A673 (cell line): ENCODE results near the gene METRNL. TPM values are rescaled to one million over a fixed set of nuclear protein-coding genes. Genes with fewer than 3 reads are reported as not detected.

Experiments
- BruUV-seq: library from RNA; stranded (reverse); fragments of 400-500 nt; replicated peaks from 2 replicates; lab custom pipeline; 2021; lab: Mats Ljungman, UMichigan
- CTCF ChIA-PET: fragments of 300-600 bp; sonication (Branson Sonifier 250); formaldehyde crosslinking; loops from one replicate; lab custom pipeline; 2022; ENCODE audit warnings: antibody characterized with exemption; lab: Charles Lee
- POLR2A ChIA-PET: fragments of 300-600 bp; sonication (Branson Sonifier 250); formaldehyde crosslinking; loops from one replicate; lab custom pipeline; 2022; ENCODE audit warnings: antibody characterized with exemption; ENCODE audit not compliant: low non-redundant PET; lab: Charles Lee
- DNase-seq: peaks from one replicate; pipeline ENCODE4 v3.0.0-alpha.2; 2015; ENCODE audit warnings: low spot score
- H3K27ac ChIP-seq: fragments of 200-600 bp; sonication (generic); 2 replicates; pipeline ENCODE4 v1.5.1; 2016; ENCODE audit warnings: mixed run types, low read depth, mild to moderate bottlenecking, mixed read lengths, antibody characterized with exemption, low read length; ENCODE audit not compliant: poor library complexity, severe bottlenecking
- H3K27me3 ChIP-seq: fragments of 200-600 bp; sonication (generic); replicated peaks from 2 replicates; pipeline ENCODE4 v1.6.1; 2017; ENCODE audit warnings: mixed run types, low read depth, mild to moderate bottlenecking, mixed read lengths, antibody characterized with exemption, low read length; ENCODE audit not compliant: insufficient read depth, poor library complexity
- H3K36me3 ChIP-seq: fragments of 200-600 bp; sonication (generic); 2 replicates; pipeline ENCODE4 v1.6.1; 2016; ENCODE audit warnings: mixed run types, mild to moderate bottlenecking, mixed read lengths, antibody characterized with exemption, low read length; ENCODE audit not compliant: insufficient read depth, poor library complexity, severe bottlenecking
- H3K4me1 ChIP-seq: fragments of 200-600 bp; sonication (generic); 2 replicates; pipeline ENCODE4 v1.6.1; 2017; ENCODE audit warnings: mixed run types, mild to moderate bottlenecking, mixed read lengths, antibody characterized with exemption, low read length; ENCODE audit not compliant: insufficient read depth, poor library complexity, severe bottlenecking
- H3K4me3 ChIP-seq: fragments of 200-600 bp; sonication (generic); 2 replicates; pipeline ENCODE4 v1.5.1; 2016; ENCODE audit warnings: low read depth, mixed run types, mild to moderate bottlenecking, mixed read lengths, low read length; ENCODE audit not compliant: poor library complexity, severe bottlenecking
- H3K9me3 ChIP-seq: fragments of 200-600 bp; sonication (generic); 2 replicates; pipeline ENCODE4 v1.6.1; 2016; ENCODE audit warnings: mixed run types, low read depth, mild to moderate bottlenecking, mixed read lengths, antibody characterized with exemption, low read length; ENCODE audit not compliant: poor library complexity, severe bottlenecking
- CTCF ChIP-seq: fragments of 300-800, 200-600 bp; sonication (generic); conservative IDR thresholded peaks from 2 replicates; pipeline ENCODE4 v1.5.1; 2017; ENCODE audit warnings: low read depth, mild to moderate bottlenecking, antibody characterized with exemption, low read length, moderate library complexity, mixed read lengths
- EZH2 ChIP-seq: fragments of 200-600 bp; sonication (generic); IDR thresholded peaks from 2 replicates; pipeline ENCODE4 v1.6.1; 2017; ENCODE audit warnings: borderline replicate concordance, low read depth, mild to moderate bottlenecking, mixed read lengths, antibody characterized with exemption, low read length; ENCODE audit not compliant: poor library complexity, severe bottlenecking
- intact Hi-C: fragments of 100-400 bp; cut with micrococcal nuclease; formaldehyde crosslinking; loops from one replicate; pipeline ENCODE4 v1.10.0; 2022; ENCODE audit not compliant: unreplicated experiment
- total RNA-seq: library from RNA; stranded (reverse); gene quantifications from 2 replicates; pipeline ENCODE4 v1.2.3, GENCODE V29; 2021

The METRNL gene
- total RNA-seq, 1 experiment from 2014 or later, result 16.5 TPM

- intact Hi-C loops, result no loop called here
- CTCF ChIA-PET, result no interaction called here
These were observed 9.9 kb upstream of the METRNL start for GRCh38 chr17:83069571-83069906.

GRCh38 chr17:83069931-83070742 lies 9.3 kb upstream of the METRNL start:
- H3K27me3 ChIP-seq, result no peaks in the 10 kb centered on the region
- no peak for DNase-seq
- intact Hi-C loops, result no loop called here
- H3K4me1 ChIP-seq, result no peaks in the 10 kb centered on the region
- no peaks in the 10 kb centered on the region for H3K9me3 ChIP-seq
- no peak for TF ChIP-seq CTCF
- no peak for TF ChIP-seq EZH2
- no TSS peak for BruUV-seq
- ChIA-PET POLR2A (no interaction called here), CTCF (no interaction called here)
- no peak overlapping the region for H3K4me3 ChIP-seq
- H3K36me3 ChIP-seq, result no peaks in the 10 kb centered on the region
- H3K27ac ChIP-seq, result no peak overlapping the region

More at GRCh38 chr17:83069571-83069906, 9.9 kb upstream of the METRNL start:
- no peaks in the 10 kb centered on the region for H3K4me1 ChIP-seq
- H3K27me3 ChIP-seq, result no peaks in the 10 kb centered on the region
- H3K27ac ChIP-seq, result no peak overlapping the region
- no peak for TF ChIP-seq EZH2
- TF ChIP-seq CTCF, result no peak
- BruUV-seq, result no TSS peak
- no peak overlapping the region for H3K4me3 ChIP-seq
- H3K9me3 ChIP-seq, result no peaks in the 10 kb centered on the region
- H3K36me3 ChIP-seq, result no peaks in the 10 kb centered on the region
- POLR2A ChIA-PET, result no interaction called here
- no peak for DNase-seq

DNA sequence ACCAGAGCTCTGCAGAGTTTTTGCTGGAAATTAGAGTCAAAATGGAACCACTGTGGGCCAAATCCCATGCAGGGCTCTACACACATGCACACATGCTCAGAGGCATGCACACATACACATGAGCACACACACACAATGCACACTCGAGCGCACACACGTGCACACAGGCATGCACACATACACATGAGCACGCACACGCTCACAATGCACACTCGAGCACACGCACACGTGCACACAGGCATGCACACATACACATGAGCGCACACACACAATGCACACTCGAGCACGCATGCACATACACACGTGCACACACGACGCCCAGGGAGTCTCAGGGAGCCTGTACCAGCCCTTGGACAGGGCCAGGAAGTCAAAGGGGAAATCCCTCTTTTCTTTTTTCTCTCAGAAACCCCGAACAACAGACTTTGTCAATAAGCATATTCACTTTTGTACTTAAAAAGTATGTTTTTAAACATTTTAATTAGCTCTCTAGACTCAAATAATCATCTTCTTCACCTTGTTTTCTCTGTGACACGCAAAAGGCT lies 8.5 kb upstream of the METRNL start:
- no peak for TF ChIP-seq CTCF
- TF ChIP-seq EZH2, result no peak
- no peaks in the 10 kb centered on the region for H3K9me3 ChIP-seq
- ChIA-PET CTCF (no interaction called here), POLR2A (no interaction called here)
- no peaks in the 10 kb centered on the region for H3K36me3 ChIP-seq
- H3K27me3 ChIP-seq, result no peaks in the 10 kb centered on the region
- H3K4me3 ChIP-seq, result no peak overlapping the region
- no peak for DNase-seq
- intact Hi-C loops, result no loop called here
- H3K4me1 ChIP-seq, result no peaks in the 10 kb centered on the region
- no TSS peak for BruUV-seq
- no peak overlapping the region for H3K27ac ChIP-seq
